SK-N-SH (cell line): ENCODE results near the gene KY. TPM values are rescaled to one million over a fixed set of nuclear protein-coding genes. Genes with fewer than 3 reads are reported as not detected.

Experiments
- CTCF ChIA-PET: fragments of 300-600, 350-600 bp; formaldehyde crosslinking; extraction: SDS; loops from one replicate; lab custom pipeline; 2021; lab: Yijun Ruan, JAX
- POLR2A ChIA-PET: fragments of 350-600 bp; sonication (Branson Sonifier 250); formaldehyde crosslinking; extraction: SDS; loops from one replicate; lab custom pipeline; 2020; ENCODE audit warnings: antibody characterized with exemption, inconsistent platforms; lab: Yijun Ruan, JAX
- DNase-seq: peaks from one replicate; pipeline ENCODE4 v3.0.0; 2012
- H2AFZ ChIP-seq: fragments of 200-600 bp; sonication (generic); 2 replicates; pipeline ENCODE4 v1.8.1; 2016; ENCODE audit warnings: antibody characterized with exemption, mild to moderate bottlenecking, low read depth
- H3F3A ChIP-seq: fragments of 200-600 bp; sonication (generic); replicated peaks from 2 replicates; pipeline ENCODE3; 2016; ENCODE audit warnings: antibody characterized with exemption, mild to moderate bottlenecking; ENCODE audit not compliant: insufficient read depth
- H3K27ac ChIP-seq, 2 experiments: fragments of 200-500 bp in 1 of 2; fragments of 200-600 bp in 1 of 2; sonication (Bioruptor generic) in 1 of 2; sonication (generic), shearing (Covaris generic) in 1 of 2; 2 replicates each; pipeline versions ENCODE4 v1.5.1 to v1.6.1; 2014 to 2016; ENCODE audit warnings: low read depth in 2 of 2, inconsistent platforms in 1 of 2, low read length in 1 of 2, mild to moderate bottlenecking in 1 of 2, mixed read lengths in 1 of 2
- H3K27me3 ChIP-seq: fragments of 200-600 bp; sonication (generic), shearing (Covaris generic); 2 replicates; pipeline ENCODE4 v1.6.1; 2016; ENCODE audit warnings: mixed run types; ENCODE audit not compliant: insufficient read depth
- H3K36me3 ChIP-seq, 2 experiments: fragments of 200-500 bp in 1 of 2; fragments of 200-600 bp in 1 of 2; sonication (Bioruptor generic) in 1 of 2; sonication (generic) in 1 of 2; replicated peaks in 1 of 2; 2 replicates each; pipeline versions ENCODE3 to v1.5.1; 2014 to 2016; ENCODE audit warnings: low read length in 1 of 2, mild to moderate bottlenecking in 1 of 2; ENCODE audit not compliant: insufficient read depth in 2 of 2, control insufficient read depth in 1 of 2
- H3K4me1 ChIP-seq, 2 experiments: fragments of 200-500 bp in 1 of 2; fragments of 200-600 bp in 1 of 2; sonication (Bioruptor generic) in 1 of 2; sonication (generic), shearing (Covaris generic) in 1 of 2; 2 replicates each; pipeline versions ENCODE4 v1.5.1 to v1.6.1; 2014 to 2016; ENCODE audit warnings: low read depth in 1 of 2, low read length in 1 of 2, mixed run types in 1 of 2; ENCODE audit not compliant: insufficient read depth in 2 of 2, control insufficient read depth in 1 of 2
- H3K4me2 ChIP-seq: fragments of 200-600 bp; sonication (generic), shearing (Covaris generic); 2 replicates; pipeline ENCODE4 v1.6.1; 2017; ENCODE audit warnings: mixed run types
- H3K4me3 ChIP-seq, 2 experiments: fragments of 200-500 bp in 1 of 2; fragments of 200-600 bp in 1 of 2; sonication (Bioruptor generic) in 1 of 2; sonication (generic), shearing (Covaris generic) in 1 of 2; 2 replicates each; pipeline versions ENCODE4 v1.5.1 to v1.8.1; 2014 to 2016; ENCODE audit warnings: low read depth in 2 of 2, inconsistent platforms in 1 of 2, low read length in 1 of 2, mild to moderate bottlenecking in 1 of 2, mixed read lengths in 1 of 2, moderate library complexity in 1 of 2
- H3K79me2 ChIP-seq: fragments of 200-600 bp; sonication (generic); 2 replicates; pipeline ENCODE4 v1.8.1; 2017; ENCODE audit warnings: mild to moderate bottlenecking; ENCODE audit not compliant: insufficient read depth
- H3K9ac ChIP-seq: fragments of 200-600 bp; sonication (generic); 2 replicates; pipeline ENCODE4 v1.6.1; 2017; ENCODE audit warnings: mixed run types
- H3K9me2 ChIP-seq: fragments of 200-600 bp; sonication (generic); 2 replicates; pipeline ENCODE4 v1.6.1; 2017; ENCODE audit warnings: mixed run types
- H3K9me3 ChIP-seq: fragments of 200-600 bp; sonication (generic); 2 replicates; pipeline ENCODE4 v1.6.1; 2017; ENCODE audit warnings: mixed run types, mild to moderate bottlenecking, moderate library complexity
- H4K20me1 ChIP-seq: fragments of 200-600 bp; sonication (generic); 2 replicates; pipeline ENCODE4 v1.6.1; 2017; ENCODE audit warnings: mild to moderate bottlenecking, mixed run types; ENCODE audit not compliant: insufficient read depth
- CHD2 ChIP-seq: fragments of 150-350 bp; IDR thresholded peaks from 2 replicates; pipeline ENCODE4 v1.6.1; 2018; ENCODE audit warnings: low read length; ENCODE audit not compliant: partially characterized antibody
- CTCF ChIP-seq: fragments of 200-600 bp; sonication (generic); IDR thresholded peaks from 2 replicates; pipeline ENCODE4 v1.6.1; 2017; ENCODE audit warnings: antibody characterized with exemption, mild to moderate bottlenecking, moderate library complexity
- EZH2phosphoT487 ChIP-seq: fragments of 200-600 bp; sonication (generic); IDR thresholded peaks from 2 replicates; pipeline ENCODE4 v1.6.1; 2017; ENCODE audit warnings: low read depth, mixed run types, mild to moderate bottlenecking, antibody characterized with exemption, moderate library complexity, borderline replicate concordance
- GABPA ChIP-seq: IDR thresholded peaks from 2 replicates; pipeline ENCODE4 v1.4.0; 2012; ENCODE audit warnings: low read depth, mild to moderate bottlenecking
- IRF3 ChIP-seq: fragments of 150-350 bp; IDR thresholded peaks from 2 replicates; pipeline ENCODE4 v1.6.1; 2016; ENCODE audit warnings: mild to moderate bottlenecking, low read depth, low read length
- NFIC ChIP-seq: IDR thresholded peaks from 2 replicates; pipeline ENCODE4 v1.4.0; 2012; ENCODE audit warnings: borderline replicate concordance
- RAD21 ChIP-seq: IDR thresholded peaks from 2 replicates; pipeline ENCODE4 v1.6.1; 2012; ENCODE audit warnings: mild to moderate bottlenecking, low read length
- REST ChIP-seq: IDR thresholded peaks from 2 replicates; pipeline ENCODE4 v1.6.1; 2012; ENCODE audit warnings: mild to moderate bottlenecking, low read depth, low read length, moderate library complexity
- SMC3 ChIP-seq: IDR thresholded peaks from 2 replicates; pipeline ENCODE4 v1.6.1; 2012; ENCODE audit warnings: low read depth, low read length, improper control_type of control experiment
- TAF1 ChIP-seq: IDR thresholded peaks from 2 replicates; pipeline ENCODE4 v1.6.1; 2012; ENCODE audit warnings: low read depth, mild to moderate bottlenecking, low read length, moderate library complexity, borderline replicate concordance
- USF1 ChIP-seq: IDR thresholded peaks from 2 replicates; pipeline ENCODE4 v1.4.0; 2012; ENCODE audit warnings: low read depth, borderline replicate concordance
- USF2 ChIP-seq: fragments of 150-350 bp; IDR thresholded peaks from 2 replicates; pipeline ENCODE4 v1.6.1; 2017; ENCODE audit warnings: antibody characterized with exemption, low read length, low read depth, borderline replicate concordance
- ZBTB33 ChIP-seq: IDR thresholded peaks from 2 replicates; pipeline ENCODE4 v1.4.0; 2012; ENCODE audit warnings: low read depth, borderline replicate concordance
- WGBS: methylation state at CpG from one replicate; pipeline ENCODE4 v1.1.6; 2017; ENCODE audit warnings: low lambda C conversion rate; 5-methylcytosine and 5-hydroxymethylcytosine counted together
- polyA plus RNA-seq, 3 experiments: library from polyadenylated mRNA; depleted of rRNA; stranded (reverse); fragments of >200 nt; gene quantifications; 2 replicates each; pipeline ENCODE4 v1.2.3, GENCODE V29; 2012

The KY gene
- polyA plus RNA-seq, 1 of the 3 experiments (the other 2 are of a cell fraction) = 2.4 TPM

GRCh38 chr3:134636406-134636805 lies 14.4 kb downstream of the KY start:
- no peaks in the 10 kb centered on the region for H3K27me3 ChIP-seq
- no peaks in the 10 kb centered on the region for H3K79me2 ChIP-seq
- H3K9me2 ChIP-seq = no peaks in the 10 kb centered on the region
- ChIA-PET CTCF (interaction anchor here (1.2 to 10.3 kb wide), 2 partner anchors 35 to 158 kb away, joined by 3 to 76 read pairs; partner anchors contain the start of gene EPHB1), POLR2A (no interaction called here)
- H3K27ac ChIP-seq = no peak overlapping the region
- 75% methylated on average over 1 of the region's 1 CpG for WGBS
- no peak overlapping the region for H3K9ac ChIP-seq
- H3F3A ChIP-seq = no peaks in the 10 kb centered on the region
- peaks cover 0 to 29% of the 10 kb centered on the region in 2 experiments; a peak in 1 of 4 replicates for H3K4me1 ChIP-seq
- peaks cover 23% of the 10 kb centered on the region for H3K9me3 ChIP-seq
- no peak overlapping the region for H3K4me3 ChIP-seq
- no peak for DNase-seq
- no peaks in the 10 kb centered on the region for H3K36me3 ChIP-seq
- H4K20me1 ChIP-seq = no peaks in the 10 kb centered on the region
- H3K4me2 ChIP-seq = no peak overlapping the region
- no peak overlapping the region for H2AFZ ChIP-seq
- no peak for TF ChIP-seq EZH2phosphoT487
- TF ChIP-seq USF1 = no peak
- no peak for TF ChIP-seq TAF1
- no peak for TF ChIP-seq CTCF
- no peak for TF ChIP-seq SMC3
- TF ChIP-seq RAD21 = no peak

GRCh38 chr3:134630506-134630905 lies 20.3 kb downstream of the KY start:
- 22% methylated on average over 1 of the region's 1 CpG for WGBS
- Histone ChIP-seq H3K27ac (no peak overlapping the region), H4K20me1 (no peaks in the 10 kb centered on the region), H2AFZ (no peak overlapping the region), H3K9me3 (peaks cover 34% of the 10 kb centered on the region), H3F3A (no peaks in the 10 kb centered on the region), H3K4me2 (no peak overlapping the region), H3K9ac (no peak overlapping the region), H3K79me2 (no peaks in the 10 kb centered on the region), H3K27me3 (no peaks in the 10 kb centered on the region), H3K9me2 (no peaks in the 10 kb centered on the region), H3K4me1 (no peaks in the 10 kb centered on the region), H3K36me3 (no peaks in the 10 kb centered on the region), H3K4me3 (no peak overlapping the region)
- POLR2A ChIA-PET = no interaction called here
- no peak for TF ChIP-seq CHD2
- TF ChIP-seq NFIC = no peak
- no peak for TF ChIP-seq EZH2phosphoT487
- no peak for TF ChIP-seq REST
- TF ChIP-seq GABPA = no peak
- no peak for TF ChIP-seq USF2
- no peak for TF ChIP-seq IRF3
- no peak for TF ChIP-seq ZBTB33
- CTCF ChIA-PET = interaction anchor here (0.5 kb wide), 1 partner anchor 1277 kb away, joined by 3 read pairs; no protein-coding TSS in a partner anchor
- DNase-seq = no peak
